Measurements from ENCODE around the gene CIAO3.

- TF ChIP-seq FEZF1 (tag by site-specific recombination; IDR thresholded peaks at IDR 0.05), result no peak
- TF ChIP-seq YY1 (tag by site-specific recombination; IDR thresholded peaks at IDR 0.05), result no peak; the same call in 1 of the 2 replicates
- TF ChIP-seq TCF7L2 (IDR thresholded peaks at IDR 0.05; ENCODE audit: borderline replicate concordance, low read depth, low read length), result no peak
- TF ChIP-seq ZNF121 (tag by site-specific recombination; IDR thresholded peaks at IDR 0.05), result peak; percentile 71; the same call in 1 of the 2 replicates
- TF ChIP-seq, protein P1, sequence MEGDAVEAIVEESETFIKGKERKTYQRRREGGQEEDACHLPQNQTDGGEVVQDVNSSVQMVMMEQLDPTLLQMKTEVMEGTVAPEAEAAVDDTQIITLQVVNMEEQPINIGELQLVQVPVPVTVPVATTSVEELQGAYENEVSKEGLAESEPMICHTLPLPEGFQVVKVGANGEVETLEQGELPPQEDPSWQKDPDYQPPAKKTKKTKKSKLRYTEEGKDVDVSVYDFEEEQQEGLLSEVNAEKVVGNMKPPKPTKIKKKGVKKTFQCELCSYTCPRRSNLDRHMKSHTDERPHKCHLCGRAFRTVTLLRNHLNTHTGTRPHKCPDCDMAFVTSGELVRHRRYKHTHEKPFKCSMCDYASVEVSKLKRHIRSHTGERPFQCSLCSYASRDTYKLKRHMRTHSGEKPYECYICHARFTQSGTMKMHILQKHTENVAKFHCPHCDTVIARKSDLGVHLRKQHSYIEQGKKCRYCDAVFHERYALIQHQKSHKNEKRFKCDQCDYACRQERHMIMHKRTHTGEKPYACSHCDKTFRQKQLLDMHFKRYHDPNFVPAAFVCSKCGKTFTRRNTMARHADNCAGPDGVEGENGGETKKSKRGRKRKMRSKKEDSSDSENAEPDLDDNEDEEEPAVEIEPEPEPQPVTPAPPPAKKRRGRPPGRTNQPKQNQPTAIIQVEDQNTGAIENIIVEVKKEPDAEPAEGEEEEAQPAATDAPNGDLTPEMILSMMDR (tag by site-specific recombination; IDR thresholded peaks at IDR 0.05), result 0 out of 2 replicates have a peak, but pooled peaks have one; percentile 22
- TF ChIP-seq ZNF549 (tag by site-specific recombination; IDR thresholded peaks at IDR 0.05), result no peak
Measured at GRCh38 chr16:683396-684070, 57.3 kb downstream of the CIAO3 start.
